DOHH2 (cell line): ENCODE measurements around the gene ZIC5.

Experiments
- EZH2phosphoT487 ChIP-seq: fragments of 200-600 bp; sonication (generic); IDR thresholded peaks from 2 replicates; pipeline ENCODE4 v1.6.1; 2017; ENCODE audit warnings: borderline replicate concordance, mild to moderate bottlenecking, antibody characterized with exemption, low read length, moderate library complexity, mixed read lengths
- TF ChIP-seq, protein P1 (sequence below): fragments of 200-600 bp; sonication (generic); IDR thresholded peaks from one replicate; pipeline ENCODE4 v1.5.1; 2014; ENCODE audit warnings: antibody characterized with exemption, mild to moderate bottlenecking, low read depth, low read length; ENCODE audit not compliant: poor library complexity, severe bottlenecking

DNA sequence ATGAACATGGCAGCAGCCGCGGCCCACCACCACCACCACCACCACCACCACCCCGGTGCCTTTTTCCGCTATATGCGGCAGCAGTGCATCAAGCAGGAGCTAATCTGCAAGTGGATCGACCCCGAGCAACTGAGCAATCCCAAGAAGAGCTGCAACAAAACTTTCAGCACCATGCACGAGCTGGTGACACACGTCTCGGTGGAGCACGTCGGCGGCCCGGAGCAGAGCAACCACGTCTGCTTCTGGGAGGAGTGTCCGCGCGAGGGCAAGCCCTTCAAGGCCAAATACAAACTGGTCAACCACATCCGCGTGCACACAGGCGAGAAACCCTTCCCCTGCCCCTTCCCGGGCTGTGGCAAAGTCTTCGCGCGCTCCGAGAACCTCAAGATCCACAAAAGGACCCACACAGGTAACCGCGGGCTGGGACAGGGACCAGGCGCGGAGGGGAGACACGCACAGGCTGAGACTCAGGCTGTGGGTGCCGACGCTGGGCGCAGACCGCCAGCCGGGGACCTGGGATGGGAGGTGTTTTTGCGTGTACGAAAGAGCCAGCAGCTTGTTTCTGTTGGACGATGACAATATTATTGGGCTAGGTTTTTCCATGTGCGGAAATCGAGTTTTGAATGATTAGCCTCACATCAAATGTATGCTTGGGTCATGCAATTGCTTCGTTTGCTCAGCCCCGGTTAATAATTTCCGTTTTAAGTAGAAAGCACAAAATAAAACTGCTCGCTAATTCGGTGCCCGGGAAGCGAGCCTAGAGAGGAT is 11.3 kb upstream of the ZIC5 start:
- TF ChIP-seq, protein P1, sequence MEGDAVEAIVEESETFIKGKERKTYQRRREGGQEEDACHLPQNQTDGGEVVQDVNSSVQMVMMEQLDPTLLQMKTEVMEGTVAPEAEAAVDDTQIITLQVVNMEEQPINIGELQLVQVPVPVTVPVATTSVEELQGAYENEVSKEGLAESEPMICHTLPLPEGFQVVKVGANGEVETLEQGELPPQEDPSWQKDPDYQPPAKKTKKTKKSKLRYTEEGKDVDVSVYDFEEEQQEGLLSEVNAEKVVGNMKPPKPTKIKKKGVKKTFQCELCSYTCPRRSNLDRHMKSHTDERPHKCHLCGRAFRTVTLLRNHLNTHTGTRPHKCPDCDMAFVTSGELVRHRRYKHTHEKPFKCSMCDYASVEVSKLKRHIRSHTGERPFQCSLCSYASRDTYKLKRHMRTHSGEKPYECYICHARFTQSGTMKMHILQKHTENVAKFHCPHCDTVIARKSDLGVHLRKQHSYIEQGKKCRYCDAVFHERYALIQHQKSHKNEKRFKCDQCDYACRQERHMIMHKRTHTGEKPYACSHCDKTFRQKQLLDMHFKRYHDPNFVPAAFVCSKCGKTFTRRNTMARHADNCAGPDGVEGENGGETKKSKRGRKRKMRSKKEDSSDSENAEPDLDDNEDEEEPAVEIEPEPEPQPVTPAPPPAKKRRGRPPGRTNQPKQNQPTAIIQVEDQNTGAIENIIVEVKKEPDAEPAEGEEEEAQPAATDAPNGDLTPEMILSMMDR = no peak
- TF ChIP-seq EZH2phosphoT487 = no peak
